HG02759 (cell line): Measurements from ENCODE around the gene PIR.

Source experiments
- ATAC-seq: cut with Tn5 transposase; IDR thresholded peaks from one replicate; pipeline ENCODE4 v1.9.1; 2021; ENCODE audit warnings: mild to moderate bottlenecking, moderate library complexity; ENCODE audit not compliant: unreplicated experiment

Gene PIR

GRCh38 chrX:15418707-15419181 is 74.4 kb downstream of the PIR start:
- ATAC-seq: no peak

DNA sequence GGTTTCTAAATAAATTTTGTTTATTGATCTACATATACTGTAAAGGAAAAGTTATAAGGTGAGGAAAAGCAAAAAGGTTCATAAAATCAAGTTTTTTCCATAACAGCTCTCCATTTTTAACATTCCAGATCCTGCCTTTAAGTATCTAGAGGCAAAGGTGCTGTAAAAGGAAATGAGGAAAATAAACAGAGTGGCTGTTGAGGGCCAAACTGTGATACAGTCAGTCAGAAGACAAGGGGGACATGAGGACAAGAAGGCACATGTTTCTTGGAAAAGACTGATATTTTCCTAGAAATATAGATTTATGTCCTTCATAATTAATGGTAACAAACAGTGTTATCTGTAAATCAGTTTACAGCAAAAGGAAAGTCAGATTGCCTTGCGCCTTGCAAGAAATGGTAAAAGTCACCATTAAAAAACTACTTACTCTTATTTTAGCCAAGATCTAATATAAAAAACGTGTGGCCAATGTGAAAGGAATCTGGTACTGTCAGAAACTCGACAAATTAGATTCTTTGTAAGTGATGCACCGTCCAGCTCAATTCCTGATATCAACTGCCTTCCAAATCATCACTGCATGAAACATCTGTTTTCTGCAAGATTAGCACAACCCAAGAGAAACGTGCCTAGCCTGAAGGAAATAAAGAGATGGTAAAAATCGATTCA is 75.0 kb downstream of the PIR start:
- ATAC-seq: no peak

DNA sequence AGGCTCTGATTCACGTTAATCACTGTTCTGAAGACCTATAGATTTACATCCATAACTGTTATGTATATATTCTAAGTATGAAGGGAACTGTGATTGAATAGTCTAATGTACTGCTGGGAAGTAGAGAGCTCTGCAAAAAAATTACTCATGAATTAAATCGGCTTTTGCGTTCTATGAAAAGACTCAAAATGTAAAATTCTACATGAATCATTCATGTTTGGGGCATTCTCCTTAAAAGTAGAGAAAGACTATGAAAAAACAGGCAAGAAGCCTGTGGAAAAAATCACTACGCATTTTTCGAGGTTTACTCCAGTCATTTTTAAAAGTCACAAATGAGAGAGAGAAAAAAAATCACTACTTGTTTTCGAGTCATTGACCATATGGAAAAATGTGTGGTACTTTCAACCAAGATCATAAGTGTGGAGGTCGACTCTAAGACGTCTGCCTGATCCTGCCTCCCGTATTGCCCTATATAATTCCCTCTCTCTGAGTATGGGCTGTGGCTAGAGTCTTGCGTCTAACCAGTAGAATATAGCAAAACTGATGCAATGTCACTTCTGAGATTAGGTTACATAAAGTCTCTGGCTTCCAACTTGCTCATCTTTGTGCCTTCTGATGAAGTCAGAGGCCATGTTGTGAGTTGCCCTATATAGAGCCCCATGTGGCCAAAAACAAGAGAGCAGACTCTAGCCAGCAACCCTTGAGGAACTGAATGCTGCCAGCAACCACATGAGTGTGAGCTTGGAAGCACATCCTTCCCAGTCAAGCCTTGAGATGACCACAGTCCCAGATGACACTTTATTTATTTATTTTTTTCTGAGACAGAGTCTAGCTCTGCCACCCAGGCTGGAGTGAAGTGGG is 76.8 kb downstream of the PIR start:
- ATAC-seq: no peak

DNA sequence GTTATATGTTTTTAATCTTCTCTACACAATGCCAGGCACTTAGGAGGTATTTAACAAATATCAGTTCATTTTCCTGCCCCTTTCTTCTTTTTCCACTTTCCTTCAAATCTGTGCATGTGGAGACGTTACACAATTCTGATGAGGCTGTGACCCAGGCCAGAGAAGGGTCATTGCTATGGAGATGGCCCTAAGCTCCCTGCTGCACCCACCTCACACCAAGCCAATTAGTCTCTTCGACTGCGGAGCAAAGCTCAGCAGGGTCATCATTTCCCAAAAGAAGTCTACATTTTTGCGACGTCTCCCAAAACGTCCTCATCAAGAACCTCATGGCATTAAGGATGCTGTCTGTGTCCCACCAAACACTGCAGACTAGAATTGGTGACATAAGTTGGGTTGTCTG is 80.0 kb downstream of the PIR start:
- ATAC-seq: no peak

GRCh38 chrX:15410947-15411346 is 82.2 kb downstream of the PIR start:
- no peak for ATAC-seq

- ATAC-seq: no peak
These were observed 82.7 kb downstream of the PIR start for GRCh38 chrX:15410430-15410829.

GRCh38 chrX:15405846-15406245 is 87.3 kb downstream of the PIR start:
- no peak for ATAC-seq

- ATAC-seq: no peak
These were observed 88.6 kb downstream of the PIR start for GRCh38 chrX:15404401-15405096.

DNA sequence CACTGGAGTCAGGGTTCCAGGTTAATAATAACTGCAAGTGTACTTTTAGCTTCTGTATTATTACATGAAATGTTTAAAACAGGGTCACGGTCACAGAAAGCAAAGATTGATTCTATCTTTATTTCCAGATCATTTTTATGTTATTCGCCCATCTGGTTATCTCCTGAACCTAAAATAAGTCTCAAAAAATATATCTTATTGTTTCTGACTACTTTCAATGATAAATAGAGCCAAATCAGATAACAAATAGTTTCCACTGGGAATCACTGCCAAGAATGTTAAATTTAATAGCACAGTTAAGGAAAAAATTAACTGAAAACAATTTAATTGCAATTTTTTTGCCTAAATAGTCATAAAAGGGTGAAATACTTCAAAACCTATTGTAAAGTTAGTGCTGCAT is 91.8 kb downstream of the PIR start:
- ATAC-seq: no peak

DNA sequence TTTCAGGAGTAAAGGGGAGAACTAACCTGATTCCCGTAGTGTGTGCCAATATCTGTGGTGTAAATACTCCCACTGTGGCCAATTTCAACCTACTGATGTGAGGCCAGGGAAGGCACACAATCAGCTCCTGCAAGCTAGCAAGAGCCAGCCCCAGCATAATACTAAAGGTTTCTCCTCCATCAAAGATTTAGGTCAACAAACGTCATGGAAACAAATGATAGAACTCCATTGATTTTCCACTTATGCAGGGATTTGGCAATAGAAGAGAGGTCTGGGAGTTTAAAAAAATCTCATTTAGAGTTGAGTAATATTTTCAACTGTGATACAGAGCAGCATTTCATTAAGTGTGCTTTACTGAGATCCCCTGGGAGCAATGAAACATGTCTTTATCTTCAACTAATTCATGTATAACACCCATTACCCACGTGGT is 93.2 kb downstream of the PIR start:
- no peak for ATAC-seq

GRCh38 chrX:15398874-15399273 is 94.3 kb downstream of the PIR start:
- ATAC-seq: no peak

GRCh38 chrX:15395789-15396188 is 97.3 kb downstream of the PIR start:
- ATAC-seq: no peak

DNA sequence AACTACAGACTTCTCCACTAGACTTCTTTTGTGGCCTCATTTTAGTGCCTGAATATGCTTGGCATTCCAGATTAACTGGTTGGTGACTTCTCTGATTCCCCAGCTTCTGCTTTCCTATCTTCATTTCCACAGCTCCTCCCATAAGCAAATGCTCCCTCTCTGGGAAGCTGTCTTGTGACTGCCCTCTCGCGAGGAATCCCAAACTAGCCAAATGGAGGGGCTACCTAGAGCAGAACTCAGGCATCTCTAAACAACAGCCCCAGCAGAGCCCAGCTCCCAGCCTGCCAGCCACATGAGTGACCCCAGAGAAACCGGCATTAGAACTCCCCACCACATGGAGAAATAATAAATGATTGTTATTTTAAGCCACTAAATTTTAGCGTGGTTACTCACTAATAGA is 101.3 kb downstream of the PIR start:
- no peak for ATAC-seq

DNA sequence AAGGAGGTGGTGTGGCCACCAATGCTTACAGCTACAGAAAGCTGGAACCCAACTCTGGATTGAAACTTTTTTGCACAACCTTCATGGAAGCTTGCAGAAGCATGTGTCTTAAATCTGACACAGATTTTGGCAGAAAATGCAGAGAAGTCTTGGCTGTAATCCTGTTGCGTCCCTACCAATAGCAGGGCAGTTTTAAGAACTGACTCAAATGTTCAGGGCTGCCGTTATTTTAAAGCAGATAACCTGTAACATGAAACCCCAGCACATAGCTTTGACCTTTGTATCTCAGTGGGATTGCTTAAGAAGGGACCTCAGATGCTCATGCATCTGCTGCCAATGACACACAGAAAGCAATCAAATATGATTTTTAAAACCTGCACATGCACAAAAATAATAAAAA is 108.8 kb downstream of the PIR start, which contains the start of gene VEGFD:
Gene VEGFD (minus strand): TSS at position 110 of the 400 bp plus-strand sequence. CDS start 467 bp downstream, outside the sequence.
- no peak for ATAC-seq

DNA sequence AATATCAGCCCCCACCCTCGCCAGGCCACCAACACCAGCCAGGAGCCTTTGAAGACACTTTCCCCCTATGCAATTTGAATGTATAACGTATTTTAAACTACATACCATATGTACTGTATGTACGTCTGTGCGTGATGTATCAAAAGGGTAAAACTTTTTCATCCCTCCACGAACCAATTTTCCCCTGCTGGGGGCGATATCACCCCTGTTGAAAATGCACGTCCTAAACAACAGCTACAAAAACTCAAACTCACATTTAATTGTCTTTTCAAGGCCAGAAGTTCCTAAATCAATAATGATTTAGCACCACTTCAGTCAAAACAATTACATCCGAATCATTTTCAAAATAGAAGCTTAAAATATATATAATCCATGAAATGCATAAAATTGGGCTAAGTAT is 110.3 kb downstream of the PIR start:
- ATAC-seq: no peak

DNA sequence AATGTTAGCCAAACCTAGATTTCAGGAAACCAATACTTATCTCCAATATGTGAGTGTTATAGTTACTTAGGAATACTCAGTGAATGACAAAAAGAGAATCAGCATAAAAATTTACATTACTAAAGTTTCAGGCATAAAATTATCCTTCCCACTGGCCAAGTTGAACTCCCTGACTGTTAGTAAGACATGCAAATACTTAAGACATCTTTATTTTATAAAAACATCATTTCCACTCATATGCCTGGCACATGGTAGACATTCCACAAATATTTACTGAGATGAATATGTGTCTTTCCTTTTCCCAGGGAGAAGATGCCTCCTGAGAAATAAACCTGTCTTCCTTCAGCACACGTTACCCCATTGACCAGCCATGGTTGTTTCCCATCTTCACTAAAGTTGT is 116.2 kb downstream of the PIR start:
- no peak for ATAC-seq

DNA sequence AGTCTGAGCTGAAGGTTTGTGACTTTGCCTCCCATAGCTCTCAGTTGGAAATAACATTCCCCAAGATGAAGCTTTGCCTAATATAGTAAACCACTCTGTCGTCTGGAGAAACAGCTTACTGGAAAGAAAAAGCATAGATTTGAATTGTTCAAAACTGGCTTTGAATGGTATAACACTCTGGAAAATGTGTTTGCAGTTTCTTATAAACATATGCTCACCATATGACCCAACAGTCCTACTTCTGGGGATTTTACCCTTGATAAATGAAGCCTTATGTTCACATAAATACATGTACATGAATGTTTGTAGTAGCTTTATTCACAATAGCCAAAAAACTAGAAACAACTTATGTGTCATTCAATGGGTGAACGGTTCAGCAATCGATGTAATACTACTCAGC is 119.2 kb downstream of the PIR start:
- ATAC-seq: no peak

DNA sequence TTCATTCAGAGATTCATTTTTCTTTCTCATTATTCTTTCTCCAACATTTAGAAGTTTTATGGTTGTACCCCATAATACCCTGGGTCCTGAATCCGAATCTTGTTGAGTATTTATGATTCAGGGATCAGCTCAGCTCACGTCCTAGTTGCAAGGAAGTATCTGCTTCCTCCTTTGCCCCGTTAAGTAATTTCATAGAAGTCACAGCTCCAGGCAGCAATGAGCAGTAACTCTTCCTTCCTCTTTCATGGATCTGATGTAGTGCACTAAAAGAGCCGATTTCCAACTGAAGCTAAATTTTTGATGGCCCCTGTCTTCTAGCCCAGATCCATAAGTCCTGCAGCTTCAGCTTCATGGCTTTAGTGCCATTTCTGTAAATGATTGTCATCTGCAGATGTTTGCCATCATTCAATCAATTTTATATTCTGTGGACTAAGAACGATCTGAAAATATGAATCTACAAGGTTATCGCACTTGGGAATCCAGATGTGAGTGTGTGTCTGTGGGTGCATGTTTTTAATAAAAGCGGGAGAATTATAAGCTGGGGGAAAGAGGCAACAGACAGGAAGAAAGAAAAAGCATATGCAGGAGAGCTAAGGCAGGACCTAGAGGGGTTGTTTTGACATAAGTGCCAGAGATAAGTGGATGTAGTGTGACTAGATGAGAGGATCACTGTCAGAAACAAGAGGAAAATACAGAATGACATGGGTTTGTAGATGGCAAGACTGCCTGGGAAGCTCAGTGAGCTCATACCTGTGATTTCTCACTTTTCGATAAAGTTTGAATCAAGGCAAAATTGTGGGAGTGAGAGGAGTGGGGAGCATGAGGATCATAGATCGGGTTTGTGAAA is 126.4 kb downstream of the PIR start:
- no peak for ATAC-seq

DNA sequence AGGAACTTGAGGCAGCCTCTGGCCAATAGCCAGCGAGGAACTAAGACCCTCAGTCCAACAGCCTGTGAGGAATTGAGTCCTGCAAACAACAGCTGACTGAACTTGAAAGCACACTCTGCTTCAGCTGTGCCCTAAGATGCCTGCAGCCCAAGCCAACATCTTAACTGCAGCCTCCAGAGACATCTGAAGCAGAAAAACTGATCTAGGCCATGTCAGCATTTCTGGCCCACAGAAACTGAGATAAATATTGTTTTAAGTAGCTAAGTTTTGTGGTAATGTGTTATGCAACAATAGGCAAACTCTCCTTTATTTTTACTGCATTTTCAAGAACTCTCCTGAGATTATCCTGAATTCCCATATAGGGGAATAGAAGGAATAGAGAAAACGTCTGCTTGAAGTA is 133.4 kb downstream of the PIR start:
- ATAC-seq: no peak

DNA sequence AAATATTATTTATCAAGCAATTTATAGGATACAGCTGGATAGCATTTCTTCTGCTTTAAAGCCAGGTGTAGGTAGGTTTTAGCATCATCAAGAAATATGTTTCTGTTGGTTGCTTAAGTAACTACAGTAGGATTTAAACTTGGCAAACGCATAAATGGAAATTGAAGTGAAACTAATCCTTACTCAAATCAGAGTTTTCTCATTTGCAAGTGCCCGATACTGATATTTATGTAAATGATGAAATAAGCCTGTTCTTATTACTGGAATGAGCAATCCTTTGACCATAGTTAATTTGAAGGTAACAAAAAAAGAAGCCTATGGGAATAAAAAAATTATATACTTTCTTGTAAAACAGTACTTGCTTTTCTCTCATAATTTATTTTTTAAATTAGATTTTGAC is 134.6 kb downstream of the PIR start:
- ATAC-seq: no peak

- ATAC-seq: no peak
These were observed 136.7 kb downstream of the PIR start for GRCh38 chrX:15356444-15356843.
